Endothelial cell of umbilical vein (primary cell): ENCODE data around the gene ASRGL1. TPM values are rescaled to one million over a fixed set of nuclear protein-coding genes. Genes with fewer than 3 reads are reported as not detected.

Experiments used
- BruUV-seq: library from RNA; stranded (reverse); fragments of 400-500 nt; replicated peaks from 2 replicates; lab custom pipeline; 2021; lab: Mats Ljungman, UMichigan
- CTCF ChIA-PET: fragments of 300-600, 350-600 bp; sonication (Branson Sonifier 250); formaldehyde crosslinking; loops from one replicate; lab custom pipeline; 2021; ENCODE audit warnings: antibody characterized with exemption, inconsistent platforms; lab: Charles Lee
- POLR2A ChIA-PET: fragments of 300-600, 350-600 bp; sonication (Branson Sonifier 250); formaldehyde crosslinking; loops from one replicate; lab custom pipeline; 2021; ENCODE audit warnings: antibody characterized with exemption, inconsistent platforms; lab: Charles Lee
- DNase-seq: peaks from one replicate; pipeline ENCODE4 v3.0.0-alpha.2; 2011; ENCODE audit warnings: low read depth, low spot score
- FAIRE-seq: peaks from 2 replicates; lab custom pipeline; 2011; peaks lifted over from hg19 to GRCh38; lab: Jason Lieb, UNC
- H2AFZ ChIP-seq: 2 replicates; pipeline ENCODE4 v1.6.0; 2012; ENCODE audit warnings: low read depth, low read length, control low read depth, inconsistent platforms
- H3K27ac ChIP-seq: 2 replicates; pipeline ENCODE4 v1.5.1; 2011; ENCODE audit warnings: low read depth, mild to moderate bottlenecking, control low read depth, low read length, moderate library complexity; ENCODE audit not compliant: insufficient read depth
- H3K27me3 ChIP-seq, 2 experiments: 2 replicates each; pipeline versions ENCODE4 v1.6.0 to v1.6.1; 2011; ENCODE audit warnings: low read length in 2 of 2, mixed read lengths in 1 of 2; ENCODE audit not compliant: control insufficient read depth in 2 of 2, insufficient read depth in 2 of 2
- H3K36me3 ChIP-seq, 2 experiments: 2 replicates in 1 of 2; 3 replicates in 1 of 2; pipeline ENCODE4 v1.5.1; 2011; ENCODE audit warnings: low read length in 2 of 2, mild to moderate bottlenecking in 1 of 2, moderate library complexity in 1 of 2; ENCODE audit not compliant: control insufficient read depth in 2 of 2, insufficient read depth in 2 of 2; ENCODE audit errors: extremely low read depth in 1 of 2
- H3K4me1 ChIP-seq: 3 replicates; pipeline ENCODE4 v1.5.1; 2011; ENCODE audit warnings: mild to moderate bottlenecking, low read length; ENCODE audit not compliant: control insufficient read depth, insufficient read depth; ENCODE audit errors: extremely low read depth
- H3K4me2 ChIP-seq: 2 replicates; pipeline ENCODE4 v1.6.1; 2011; ENCODE audit warnings: low read length, control low read depth, mixed read lengths; ENCODE audit not compliant: insufficient read depth
- H3K4me3 ChIP-seq, 3 experiments: fragments of 200-600 bp in 1 of 3; sonication (generic), shearing (Covaris generic) in 1 of 3; replicated peaks in 1 of 3; 2 replicates each; pipeline ENCODE4 v1.5.1; 2011 to 2016; ENCODE audit warnings: control low read depth in 3 of 3, low read length in 3 of 3, mild to moderate bottlenecking in 2 of 3, inconsistent platforms in 1 of 3, low read depth in 1 of 3, moderate library complexity in 1 of 3; ENCODE audit not compliant: insufficient read depth in 1 of 3
- H3K79me2 ChIP-seq: 2 replicates; pipeline ENCODE4 v1.6.0; 2012; ENCODE audit warnings: low read length, inconsistent platforms; ENCODE audit not compliant: control insufficient read depth, insufficient read depth
- H3K9ac ChIP-seq: replicated peaks from 2 replicates; pipeline ENCODE3; 2011; ENCODE audit warnings: low read length, control low read depth; ENCODE audit not compliant: insufficient read depth; ENCODE audit errors: extremely low read depth
- H3K9me1 ChIP-seq: replicated peaks from 3 replicates; pipeline ENCODE4 v1.6.0; 2011; ENCODE audit warnings: mild to moderate bottlenecking, low read length; ENCODE audit not compliant: control insufficient read depth, insufficient read depth; ENCODE audit errors: extremely low read depth
- H3K9me3 ChIP-seq: replicated peaks from 2 replicates; pipeline ENCODE4 v1.5.1; 2012; ENCODE audit warnings: low read length, inconsistent platforms; ENCODE audit not compliant: control insufficient read depth, insufficient read depth
- H4K20me1 ChIP-seq: replicated peaks from 2 replicates; pipeline ENCODE3; 2011; ENCODE audit warnings: mild to moderate bottlenecking, low read length; ENCODE audit not compliant: control insufficient read depth, insufficient read depth; ENCODE audit errors: extremely low read depth
- EZH2 ChIP-seq: IDR thresholded peaks from 2 replicates; pipeline ENCODE4 v1.6.1; 2012; ENCODE audit warnings: borderline replicate concordance, low read depth, mild to moderate bottlenecking, moderate library complexity, low read length, inconsistent platforms; ENCODE audit not compliant: severe bottlenecking
- FOS ChIP-seq: IDR thresholded peaks from 2 replicates; pipeline ENCODE4 v1.6.1; 2011; ENCODE audit warnings: mild to moderate bottlenecking, low read length, moderate library complexity, borderline replicate concordance; ENCODE audit not compliant: insufficient read depth
- GATA2 ChIP-seq: IDR thresholded peaks from 2 replicates; pipeline ENCODE4 v1.7.0; 2011; ENCODE audit warnings: low read depth, mild to moderate bottlenecking, moderate library complexity, mixed read lengths, low read length; ENCODE audit not compliant: insufficient read length, insufficient read depth
- JUN ChIP-seq: IDR thresholded peaks from 2 replicates; pipeline ENCODE4 v1.6.1; 2011; ENCODE audit warnings: borderline replicate concordance, low read depth; ENCODE audit not compliant: insufficient read length, insufficient read depth
- MYC ChIP-seq: IDR thresholded peaks from one replicate; pipeline ENCODE4 v1.6.1; 2011; ENCODE audit warnings: mild to moderate bottlenecking, low read depth, low read length
- POLR2A ChIP-seq: IDR thresholded peaks from 2 replicates; pipeline ENCODE4 v1.6.1; 2012; ENCODE audit warnings: low read depth, mild to moderate bottlenecking, control low read depth, low read length
- POLR2AphosphoS5 ChIP-seq: IDR thresholded peaks from 2 replicates; pipeline ENCODE4 v1.6.1; 2012; ENCODE audit warnings: low read depth, mild to moderate bottlenecking, control low read depth, low read length, moderate library complexity; ENCODE audit not compliant: insufficient read depth
- dilution Hi-C: fragments of 300-500 bp; cut with MboI; formaldehyde crosslinking; loops from one replicate; pipeline ENCODE4 v1.15.0; 2019; ENCODE audit warnings: low sequenced_read_pairs; ENCODE audit not compliant: extremely low pct_ligation_motif_present
- intact Hi-C: fragments of 100-400 bp; cut with micrococcal nuclease; formaldehyde crosslinking; loops from one replicate; pipeline ENCODE4 v1.10.0; 2022
- polyA plus RNA-seq, 4 experiments: library from polyadenylated mRNA; depleted of rRNA in 3 of 4; stranded (reverse) in 3 of 4; unstranded in 1 of 4; fragments of >200 nt; gene quantifications; 2 replicates each; pipeline versions ENCODE4 v1.2.1 to v1.2.3, GENCODE V29; 2011 to 2012; ENCODE audit warnings: missing spikeins in 1 of 4
- total RNA-seq: library from RNA; stranded (reverse); gene quantifications from 2 replicates; pipeline ENCODE4 v1.2.3, GENCODE V29; 2021
- TF ChIP-seq, protein P1 (sequence below), 2 donors: IDR thresholded peaks; 1 replicate in 1 of 2; 2 replicates in 1 of 2; pipeline ENCODE4 v1.5.1; 2011; ENCODE audit warnings: low read length in 2 of 2, mild to moderate bottlenecking in 2 of 2, moderate library complexity in 2 of 2, control low read depth in 1 of 2, inconsistent platforms in 1 of 2, low read depth in 1 of 2; ENCODE audit not compliant: insufficient read depth in 1 of 2; ENCODE audit errors: extremely low read depth in 1 of 2
- TF ChIP-seq, protein P2 (sequence below): IDR thresholded peaks from 2 replicates; pipeline ENCODE4 v1.6.1; 2011; ENCODE audit not compliant: insufficient read depth, insufficient read length

The ASRGL1 gene
- total and polyA plus RNA-seq, 2 donors (not counting 3 experiments of a cell fraction or from before 2014, with no cell fraction given), result 33.1 to 36.0 TPM

- H3K9me1 ChIP-seq, result no peaks in the 10 kb centered on the region
- no peak overlapping the region for H3K4me3 ChIP-seq
- no peak overlapping the region for H2AFZ ChIP-seq
- H3K36me3 ChIP-seq, result no peaks in the 10 kb centered on the region
- intact Hi-C loops, result no loop called here
- no peaks in the 10 kb centered on the region for H3K27me3 ChIP-seq
- no peaks in the 10 kb centered on the region for H3K9me3 ChIP-seq
- ChIA-PET CTCF (interaction anchor here (1.0 to 5.8 kb wide), 4 partner anchors 10 to 119 kb away, joined by 3 to 37 read pairs (median 16); no protein-coding TSS in a partner anchor), POLR2A (interaction anchor here (0.6 kb wide), 1 partner anchor 719 kb away, joined by 4 read pairs; no protein-coding TSS in a partner anchor)
- H3K79me2 ChIP-seq, result no peaks in the 10 kb centered on the region
- no peak for DNase-seq
- no peak overlapping the region for H3K9ac ChIP-seq
- TF ChIP-seq, protein P1, sequence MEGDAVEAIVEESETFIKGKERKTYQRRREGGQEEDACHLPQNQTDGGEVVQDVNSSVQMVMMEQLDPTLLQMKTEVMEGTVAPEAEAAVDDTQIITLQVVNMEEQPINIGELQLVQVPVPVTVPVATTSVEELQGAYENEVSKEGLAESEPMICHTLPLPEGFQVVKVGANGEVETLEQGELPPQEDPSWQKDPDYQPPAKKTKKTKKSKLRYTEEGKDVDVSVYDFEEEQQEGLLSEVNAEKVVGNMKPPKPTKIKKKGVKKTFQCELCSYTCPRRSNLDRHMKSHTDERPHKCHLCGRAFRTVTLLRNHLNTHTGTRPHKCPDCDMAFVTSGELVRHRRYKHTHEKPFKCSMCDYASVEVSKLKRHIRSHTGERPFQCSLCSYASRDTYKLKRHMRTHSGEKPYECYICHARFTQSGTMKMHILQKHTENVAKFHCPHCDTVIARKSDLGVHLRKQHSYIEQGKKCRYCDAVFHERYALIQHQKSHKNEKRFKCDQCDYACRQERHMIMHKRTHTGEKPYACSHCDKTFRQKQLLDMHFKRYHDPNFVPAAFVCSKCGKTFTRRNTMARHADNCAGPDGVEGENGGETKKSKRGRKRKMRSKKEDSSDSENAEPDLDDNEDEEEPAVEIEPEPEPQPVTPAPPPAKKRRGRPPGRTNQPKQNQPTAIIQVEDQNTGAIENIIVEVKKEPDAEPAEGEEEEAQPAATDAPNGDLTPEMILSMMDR (IDR thresholded peaks at IDR 0.05; ENCODE audit: extremely low read depth in 1 of 2, insufficient read depth in 1 of 2, low read depth in 1 of 2, low read length in 2 of 2), result no peak
- TF ChIP-seq POLR2A, result no peak
- TF ChIP-seq EZH2, result no peak
- H3K4me1 ChIP-seq, result peaks cover 9% of the 10 kb centered on the region
- FAIRE-seq, result no peak
- dilution Hi-C loops, result no loop called here
- H3K4me2 ChIP-seq, result no peak overlapping the region
- BruUV-seq, result no TSS peak
- no peak overlapping the region for H3K27ac ChIP-seq
- no peaks in the 10 kb centered on the region for H4K20me1 ChIP-seq
Measured at GRCh38 chr11:62437616-62438015, 100.4 kb downstream of the ASRGL1 start.

DNA sequence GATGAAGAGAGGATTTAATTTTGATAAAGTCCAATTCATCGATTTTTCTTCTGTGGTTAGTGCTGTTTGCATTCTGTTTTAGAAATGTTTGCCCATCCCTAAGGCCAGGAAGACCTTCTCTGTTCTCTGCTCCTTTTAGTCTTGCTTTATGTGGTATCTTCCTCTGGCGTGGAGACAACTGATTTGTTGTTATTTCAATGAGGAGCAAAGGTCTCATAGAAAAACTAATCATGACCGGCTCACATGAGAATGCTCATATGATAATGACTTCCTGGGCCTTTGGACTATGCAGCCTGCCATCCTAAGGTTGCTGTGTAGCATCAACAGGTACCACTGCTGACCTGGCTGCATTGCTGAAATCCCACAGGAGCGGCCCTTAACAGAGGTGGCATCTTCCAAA, 101.4 kb downstream of the ASRGL1 start:
- intact Hi-C loops, result no loop called here
- H3K9ac ChIP-seq, result no peak overlapping the region
- H4K20me1 ChIP-seq, result no peaks in the 10 kb centered on the region
- no peaks in the 10 kb centered on the region for H3K27me3 ChIP-seq
- no peak overlapping the region for H3K27ac ChIP-seq
- no peaks in the 10 kb centered on the region for H3K79me2 ChIP-seq
- no peaks in the 10 kb centered on the region for H3K9me3 ChIP-seq
- no peak overlapping the region for H3K4me3 ChIP-seq
- no peak for FAIRE-seq
- H3K4me2 ChIP-seq, result no peak overlapping the region
- H3K4me1 ChIP-seq, result peaks cover 9% of the 10 kb centered on the region
- ChIA-PET CTCF (interaction anchor here (2.0 kb wide), 1 partner anchor 14 kb away, joined by 11 read pairs; no protein-coding TSS in a partner anchor), POLR2A (no interaction called here)
- no peak for TF ChIP-seq POLR2AphosphoS5
- TF ChIP-seq, protein P2, sequence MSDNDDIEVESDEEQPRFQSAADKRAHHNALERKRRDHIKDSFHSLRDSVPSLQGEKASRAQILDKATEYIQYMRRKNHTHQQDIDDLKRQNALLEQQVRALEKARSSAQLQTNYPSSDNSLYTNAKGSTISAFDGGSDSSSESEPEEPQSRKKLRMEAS, result no peak
- TF ChIP-seq MYC, result no peak
- TF ChIP-seq POLR2A, result no peak
- TF ChIP-seq GATA2, result no peak
- TF ChIP-seq EZH2, result no peak
- TF ChIP-seq, protein P1 (IDR thresholded peaks at IDR 0.05; ENCODE audit: extremely low read depth in 1 of 2, insufficient read depth in 1 of 2, low read depth in 1 of 2, low read length in 2 of 2), result no peak
- no peak for TF ChIP-seq FOS
- TF ChIP-seq JUN, result no peak
- H3K36me3 ChIP-seq, result no peaks in the 10 kb centered on the region
- no TSS peak for BruUV-seq
- H3K9me1 ChIP-seq, result no peaks in the 10 kb centered on the region
- H2AFZ ChIP-seq, result no peak overlapping the region
- dilution Hi-C loops, result no loop called here
- no peak for DNase-seq
